Caco-2 (cell line): ENCODE results near the gene WDR82. TPM values are rescaled to one million over a fixed set of nuclear protein-coding genes. Genes with fewer than 3 reads are reported as not detected.
A peak's percentile ranks its signal among the peaks of the same experiment; 100 is the strongest.

ENCODE experiments used
- BruUV-seq: library from RNA; stranded (reverse); fragments of 400-500 nt; replicated peaks from 2 replicates; lab custom pipeline; 2021; lab: Mats Ljungman, UMichigan
- CTCF ChIA-PET: fragments of 300-600 bp; sonication (Branson Sonifier 250); formaldehyde crosslinking; loops from one replicate; lab custom pipeline; 2022; ENCODE audit warnings: antibody characterized with exemption; lab: Charles Lee
- POLR2A ChIA-PET: fragments of 300-600 bp; sonication (Branson Sonifier 250); formaldehyde crosslinking; loops from one replicate; lab custom pipeline; 2022; ENCODE audit warnings: antibody characterized with exemption; lab: Charles Lee
- DNase-seq, 2 experiments: peaks; one replicate each; pipeline versions ENCODE4 v3.0.0 to v3.0.0-alpha.2; 2020 to 2022
- H3K27me3 ChIP-seq: replicated peaks from 2 replicates; pipeline ENCODE4 v1.6.0; 2011; ENCODE audit warnings: low read length; ENCODE audit not compliant: control insufficient read depth, insufficient read depth
- H3K36me3 ChIP-seq: 2 replicates; pipeline ENCODE4 v1.5.1; 2011; ENCODE audit warnings: low read length; ENCODE audit not compliant: control insufficient read depth, insufficient read depth
- H3K4me1 ChIP-seq: fragments of 250-450 bp; sonication (Bioruptor Pico); 2 replicates; pipeline ENCODE4 v1.5.1; 2020; ENCODE audit warnings: mild to moderate bottlenecking
- H3K4me3 ChIP-seq: 2 replicates; pipeline ENCODE4 v1.5.1; 2011; ENCODE audit warnings: low read depth, mild to moderate bottlenecking, control low read depth, low read length
- H3K9me3 ChIP-seq: fragments of 250-450 bp; sonication (Bioruptor Pico); 2 replicates; pipeline ENCODE4 v1.5.1; 2020; ENCODE audit warnings: mild to moderate bottlenecking, moderate library complexity
- H3K27ac Mint-ChIP-seq: one replicate; pipeline ENCODE4 v1.8.0; 2022; ENCODE audit warnings: mixed read lengths; ENCODE audit not compliant: unreplicated experiment
- H3K27me3 Mint-ChIP-seq: one replicate; pipeline ENCODE4 v1.8.0; 2022; ENCODE audit warnings: mixed read lengths; ENCODE audit not compliant: insufficient read depth, unreplicated experiment
- H3K36me3 Mint-ChIP-seq: one replicate; pipeline ENCODE4 v1.8.0; 2022; ENCODE audit warnings: mild to moderate bottlenecking, mixed read lengths; ENCODE audit not compliant: insufficient read depth, unreplicated experiment
- H3K4me1 Mint-ChIP-seq: one replicate; pipeline ENCODE4 v1.8.0; 2022; ENCODE audit warnings: low read depth, mixed read lengths; ENCODE audit not compliant: unreplicated experiment
- H3K4me3 Mint-ChIP-seq: one replicate; pipeline ENCODE4 v1.8.0; 2022; ENCODE audit warnings: mild to moderate bottlenecking, moderate library complexity, mixed read lengths; ENCODE audit not compliant: unreplicated experiment
- H3K9me3 Mint-ChIP-seq: one replicate; pipeline ENCODE4 v1.8.0; 2022; ENCODE audit warnings: mixed read lengths; ENCODE audit not compliant: unreplicated experiment
- intact Hi-C: fragments of 100-400 bp; cut with micrococcal nuclease; formaldehyde crosslinking; loops from one replicate; pipeline ENCODE4 v1.10.0; 2022; ENCODE audit not compliant: unreplicated experiment
- total RNA-seq: library from RNA; stranded (reverse); gene quantifications from 2 replicates; pipeline ENCODE4 v1.2.3, GENCODE V29; 2022
- TF ChIP-seq, protein P1 (sequence below), 2 experiments: fragments of 200-600 bp in 1 of 2; IDR thresholded peaks; 1 replicate in 1 of 2; 2 replicates in 1 of 2; pipeline versions ENCODE4 v1.5.1 to v1.8.0; 2011 to 2022; ENCODE audit warnings: antibody characterized with exemption in 1 of 2, control low read depth in 1 of 2, inconsistent platforms in 1 of 2, low read depth in 1 of 2, low read length in 1 of 2, mild to moderate bottlenecking in 1 of 2, moderate library complexity in 1 of 2; ENCODE audit not compliant: insufficient read depth in 1 of 2, severe bottlenecking in 1 of 2, unreplicated experiment in 1 of 2

Gene WDR82
- total RNA-seq, 1 experiment from 2014 or later = 67.1 TPM

- ChIA-PET CTCF (interaction anchor here (0.6 to 2.0 kb wide), 2 partner anchors 44 to 295 kb away, joined by 3 to 7 read pairs; no protein-coding TSS in a partner anchor), POLR2A (no interaction called here)
- H3K4me1 Mint-ChIP-seq = peaks cover 36% of the 10 kb centered on the region
- no peaks in the 10 kb centered on the region for H3K9me3 ChIP-seq
- H3K4me1 ChIP-seq = peaks cover 43% of the 10 kb centered on the region
- TF ChIP-seq, protein P1, sequence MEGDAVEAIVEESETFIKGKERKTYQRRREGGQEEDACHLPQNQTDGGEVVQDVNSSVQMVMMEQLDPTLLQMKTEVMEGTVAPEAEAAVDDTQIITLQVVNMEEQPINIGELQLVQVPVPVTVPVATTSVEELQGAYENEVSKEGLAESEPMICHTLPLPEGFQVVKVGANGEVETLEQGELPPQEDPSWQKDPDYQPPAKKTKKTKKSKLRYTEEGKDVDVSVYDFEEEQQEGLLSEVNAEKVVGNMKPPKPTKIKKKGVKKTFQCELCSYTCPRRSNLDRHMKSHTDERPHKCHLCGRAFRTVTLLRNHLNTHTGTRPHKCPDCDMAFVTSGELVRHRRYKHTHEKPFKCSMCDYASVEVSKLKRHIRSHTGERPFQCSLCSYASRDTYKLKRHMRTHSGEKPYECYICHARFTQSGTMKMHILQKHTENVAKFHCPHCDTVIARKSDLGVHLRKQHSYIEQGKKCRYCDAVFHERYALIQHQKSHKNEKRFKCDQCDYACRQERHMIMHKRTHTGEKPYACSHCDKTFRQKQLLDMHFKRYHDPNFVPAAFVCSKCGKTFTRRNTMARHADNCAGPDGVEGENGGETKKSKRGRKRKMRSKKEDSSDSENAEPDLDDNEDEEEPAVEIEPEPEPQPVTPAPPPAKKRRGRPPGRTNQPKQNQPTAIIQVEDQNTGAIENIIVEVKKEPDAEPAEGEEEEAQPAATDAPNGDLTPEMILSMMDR (IDR thresholded peaks at IDR 0.05; ENCODE audit: insufficient read depth in 1 of 2, low read depth in 1 of 2, low read length in 1 of 2, severe bottlenecking in 1 of 2, unreplicated experiment in 1 of 2) = no peak
- H3K27me3 Mint-ChIP-seq = no peaks in the 10 kb centered on the region
- intact Hi-C loops = no loop called here
- DNase-seq = no peak
- H3K36me3 Mint-ChIP-seq = peaks cover 68% of the 10 kb centered on the region
- no TSS peak for BruUV-seq
- no peak overlapping the region for H3K4me3 ChIP-seq
- no peak overlapping the region for H3K27ac Mint-ChIP-seq
- no peaks in the 10 kb centered on the region for H3K9me3 Mint-ChIP-seq
- no peak overlapping the region for H3K4me3 Mint-ChIP-seq
- H3K27me3 ChIP-seq = no peaks in the 10 kb centered on the region
- H3K36me3 ChIP-seq = peaks cover 12% of the 10 kb centered on the region
These were observed 17.3 kb upstream of the WDR82 start for GRCh38 chr3:52295671-52296208.

- ChIA-PET CTCF (interaction anchor here (2.0 kb wide), 1 partner anchor 45 kb away, joined by 7 read pairs; no protein-coding TSS in a partner anchor), POLR2A (no interaction called here)
- peaks cover 31% of the 10 kb centered on the region for H3K4me1 ChIP-seq
- no TSS peak for BruUV-seq
- no peak for DNase-seq
- H3K27me3 ChIP-seq = no peaks in the 10 kb centered on the region
- Mint-ChIP-seq H3K9me3 (no peaks in the 10 kb centered on the region), H3K27me3 (no peaks in the 10 kb centered on the region), H3K27ac (no peak overlapping the region), H3K36me3 (peaks cover 66% of the 10 kb centered on the region), H3K4me1 (peaks cover 29% of the 10 kb centered on the region), H3K4me3 (no peak overlapping the region)
- peaks cover 12% of the 10 kb centered on the region for H3K36me3 ChIP-seq
- no peak overlapping the region for H3K4me3 ChIP-seq
- TF ChIP-seq, protein P1 (IDR thresholded peaks at IDR 0.05; ENCODE audit: insufficient read depth in 1 of 2, low read depth in 1 of 2, low read length in 1 of 2, severe bottlenecking in 1 of 2, unreplicated experiment in 1 of 2) = no peak
- intact Hi-C loops = no loop called here
- H3K9me3 ChIP-seq = no peaks in the 10 kb centered on the region
These were observed 16.1 kb upstream of the WDR82 start for GRCh38 chr3:52294320-52295150.

DNA sequence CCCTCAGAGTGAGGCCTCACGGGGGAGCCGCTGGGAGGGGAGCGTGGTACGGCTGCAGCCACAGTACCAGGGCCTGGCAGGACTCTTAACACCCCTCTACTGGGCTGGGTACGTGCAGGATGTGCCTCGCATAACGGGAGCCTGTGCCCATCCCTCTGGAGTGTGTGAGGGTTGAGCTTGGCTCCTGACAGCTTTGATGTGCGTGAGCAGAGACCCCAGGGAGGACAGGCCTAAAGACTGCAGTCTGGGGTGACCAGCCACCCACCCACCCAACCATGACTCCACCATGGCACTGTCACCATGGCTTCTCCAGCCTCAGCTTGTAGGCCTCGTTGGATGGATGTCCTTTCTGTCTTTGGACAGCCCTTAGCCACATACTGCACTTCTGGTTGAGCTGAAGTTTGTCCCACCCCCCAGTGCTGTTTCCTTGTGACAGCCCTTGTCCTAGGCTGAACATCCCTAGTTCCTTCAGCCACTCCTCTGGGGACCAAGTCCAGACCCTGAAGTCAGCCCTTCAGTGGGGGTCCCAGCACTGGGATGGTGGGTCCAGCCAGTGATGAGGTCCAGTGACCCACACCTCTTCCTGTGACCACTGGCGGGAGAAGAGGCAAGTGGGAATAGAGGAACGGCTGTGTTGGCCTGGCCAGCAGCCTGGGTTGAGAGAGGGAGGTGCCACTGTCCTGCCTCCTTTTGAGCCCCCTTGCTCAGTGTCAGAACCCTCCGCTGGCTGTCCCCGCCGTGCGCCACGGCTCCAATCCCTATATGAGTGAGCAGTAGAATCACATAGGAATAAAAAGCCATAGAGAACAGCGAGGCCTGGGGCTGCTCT is 15.3 kb upstream of the WDR82 start:
- H3K27me3 Mint-ChIP-seq = no peaks in the 10 kb centered on the region
- H3K36me3 Mint-ChIP-seq = peaks cover 63% of the 10 kb centered on the region
- Histone ChIP-seq H3K4me3 (no peak overlapping the region), H3K36me3 (peaks cover 12% of the 10 kb centered on the region), H3K9me3 (no peaks in the 10 kb centered on the region), H3K4me1 (peaks cover 32% of the 10 kb centered on the region), H3K27me3 (no peaks in the 10 kb centered on the region)
- POLR2A ChIA-PET = interaction anchor here (0.5 kb wide), 1 partner anchor 102 kb away, joined by 3 read pairs; no protein-coding TSS in a partner anchor
- intact Hi-C loops = no loop called here
- H3K4me1 Mint-ChIP-seq = peaks cover 29% of the 10 kb centered on the region
- CTCF ChIA-PET = no interaction called here
- no peaks in the 10 kb centered on the region for H3K9me3 Mint-ChIP-seq
- BruUV-seq = no TSS peak
- TF ChIP-seq, protein P1 (IDR thresholded peaks at IDR 0.05; ENCODE audit: insufficient read depth in 1 of 2, low read depth in 1 of 2, low read length in 1 of 2, severe bottlenecking in 1 of 2, unreplicated experiment in 1 of 2) = no peak
- no peak overlapping the region for H3K27ac Mint-ChIP-seq
- no peak for DNase-seq
- H3K4me3 Mint-ChIP-seq = peak overlapping the region; percentile 28
